SK-N-SH (cell line): Measurements from ENCODE around the gene YBX2. TPM values are rescaled to one million over a fixed set of nuclear protein-coding genes. Genes with fewer than 3 reads are reported as not detected.

Experiments used
- CTCF ChIA-PET: fragments of 300-600, 350-600 bp; formaldehyde crosslinking; extraction: SDS; loops from one replicate; lab custom pipeline; 2021; lab: Yijun Ruan, JAX
- POLR2A ChIA-PET: fragments of 350-600 bp; sonication (Branson Sonifier 250); formaldehyde crosslinking; extraction: SDS; loops from one replicate; lab custom pipeline; 2020; ENCODE audit warnings: antibody characterized with exemption, inconsistent platforms; lab: Yijun Ruan, JAX
- DNase-seq: peaks from one replicate; pipeline ENCODE4 v3.0.0; 2012
- H2AFZ ChIP-seq: fragments of 200-600 bp; sonication (generic); 2 replicates; pipeline ENCODE4 v1.8.1; 2016; ENCODE audit warnings: antibody characterized with exemption, mild to moderate bottlenecking, low read depth
- H3F3A ChIP-seq: fragments of 200-600 bp; sonication (generic); replicated peaks from 2 replicates; pipeline ENCODE3; 2016; ENCODE audit warnings: antibody characterized with exemption, mild to moderate bottlenecking; ENCODE audit not compliant: insufficient read depth
- H3K27ac ChIP-seq, 2 experiments: fragments of 200-500 bp in 1 of 2; fragments of 200-600 bp in 1 of 2; sonication (Bioruptor generic) in 1 of 2; sonication (generic), shearing (Covaris generic) in 1 of 2; 2 replicates each; pipeline versions ENCODE4 v1.5.1 to v1.6.1; 2014 to 2016; ENCODE audit warnings: low read depth in 2 of 2, inconsistent platforms in 1 of 2, low read length in 1 of 2, mild to moderate bottlenecking in 1 of 2, mixed read lengths in 1 of 2
- H3K27me3 ChIP-seq: fragments of 200-600 bp; sonication (generic), shearing (Covaris generic); 2 replicates; pipeline ENCODE4 v1.6.1; 2016; ENCODE audit warnings: mixed run types; ENCODE audit not compliant: insufficient read depth
- H3K36me3 ChIP-seq, 2 experiments: fragments of 200-500 bp in 1 of 2; fragments of 200-600 bp in 1 of 2; sonication (Bioruptor generic) in 1 of 2; sonication (generic) in 1 of 2; replicated peaks in 1 of 2; 2 replicates each; pipeline versions ENCODE3 to v1.5.1; 2014 to 2016; ENCODE audit warnings: low read length in 1 of 2, mild to moderate bottlenecking in 1 of 2; ENCODE audit not compliant: insufficient read depth in 2 of 2, control insufficient read depth in 1 of 2
- H3K4me1 ChIP-seq, 2 experiments: fragments of 200-500 bp in 1 of 2; fragments of 200-600 bp in 1 of 2; sonication (Bioruptor generic) in 1 of 2; sonication (generic), shearing (Covaris generic) in 1 of 2; 2 replicates each; pipeline versions ENCODE4 v1.5.1 to v1.6.1; 2014 to 2016; ENCODE audit warnings: low read depth in 1 of 2, low read length in 1 of 2, mixed run types in 1 of 2; ENCODE audit not compliant: insufficient read depth in 2 of 2, control insufficient read depth in 1 of 2
- H3K4me2 ChIP-seq: fragments of 200-600 bp; sonication (generic), shearing (Covaris generic); 2 replicates; pipeline ENCODE4 v1.6.1; 2017; ENCODE audit warnings: mixed run types
- H3K4me3 ChIP-seq, 2 experiments: fragments of 200-500 bp in 1 of 2; fragments of 200-600 bp in 1 of 2; sonication (Bioruptor generic) in 1 of 2; sonication (generic), shearing (Covaris generic) in 1 of 2; 2 replicates each; pipeline versions ENCODE4 v1.5.1 to v1.8.1; 2014 to 2016; ENCODE audit warnings: low read depth in 2 of 2, inconsistent platforms in 1 of 2, low read length in 1 of 2, mild to moderate bottlenecking in 1 of 2, mixed read lengths in 1 of 2, moderate library complexity in 1 of 2
- H3K79me2 ChIP-seq: fragments of 200-600 bp; sonication (generic); 2 replicates; pipeline ENCODE4 v1.8.1; 2017; ENCODE audit warnings: mild to moderate bottlenecking; ENCODE audit not compliant: insufficient read depth
- H3K9ac ChIP-seq: fragments of 200-600 bp; sonication (generic); 2 replicates; pipeline ENCODE4 v1.6.1; 2017; ENCODE audit warnings: mixed run types
- H3K9me2 ChIP-seq: fragments of 200-600 bp; sonication (generic); 2 replicates; pipeline ENCODE4 v1.6.1; 2017; ENCODE audit warnings: mixed run types
- H3K9me3 ChIP-seq: fragments of 200-600 bp; sonication (generic); 2 replicates; pipeline ENCODE4 v1.6.1; 2017; ENCODE audit warnings: mixed run types, mild to moderate bottlenecking, moderate library complexity
- H4K20me1 ChIP-seq: fragments of 200-600 bp; sonication (generic); 2 replicates; pipeline ENCODE4 v1.6.1; 2017; ENCODE audit warnings: mild to moderate bottlenecking, mixed run types; ENCODE audit not compliant: insufficient read depth
- ELF1 ChIP-seq: IDR thresholded peaks from 2 replicates; pipeline ENCODE4 v1.4.0; 2012
- EP300 ChIP-seq, 2 experiments: IDR thresholded peaks; 2 replicates each; pipeline versions ENCODE4 v1.4.0 to v1.6.1; 2012; ENCODE audit warnings: borderline replicate concordance in 1 of 2, low read depth in 1 of 2, low read length in 1 of 2
- EZH2phosphoT487 ChIP-seq: fragments of 200-600 bp; sonication (generic); IDR thresholded peaks from 2 replicates; pipeline ENCODE4 v1.6.1; 2017; ENCODE audit warnings: low read depth, mixed run types, mild to moderate bottlenecking, antibody characterized with exemption, moderate library complexity, borderline replicate concordance
- FOXM1 ChIP-seq: IDR thresholded peaks from 2 replicates; pipeline ENCODE4 v1.4.0; 2012; ENCODE audit warnings: low read depth, mild to moderate bottlenecking
- GATA2 ChIP-seq: sonication (generic); formaldehyde crosslinking; IDR thresholded peaks from 2 replicates; pipeline ENCODE4 v1.5.0; 2020; ENCODE audit warnings: mild to moderate bottlenecking, missing genetic modification reagents
- MEF2A ChIP-seq: IDR thresholded peaks from 2 replicates; pipeline ENCODE4 v1.4.0; 2012; ENCODE audit warnings: low read depth, borderline replicate concordance
- MXI1 ChIP-seq: IDR thresholded peaks from 2 replicates; pipeline ENCODE4 v1.6.1; 2012; ENCODE audit warnings: mild to moderate bottlenecking, low read depth, low read length, improper control_type of control experiment
- NFIC ChIP-seq: IDR thresholded peaks from 2 replicates; pipeline ENCODE4 v1.4.0; 2012; ENCODE audit warnings: borderline replicate concordance
- POLR2AphosphoS5 ChIP-seq: IDR thresholded peaks from 2 replicates; pipeline ENCODE4 v1.6.1; 2012; ENCODE audit warnings: low read depth, low read length
- RAD21 ChIP-seq: IDR thresholded peaks from 2 replicates; pipeline ENCODE4 v1.6.1; 2012; ENCODE audit warnings: mild to moderate bottlenecking, low read length
- RCOR1 ChIP-seq: fragments of 150-350 bp; IDR thresholded peaks from 2 replicates; pipeline ENCODE4 v1.6.1; 2017; ENCODE audit warnings: antibody characterized with exemption, low read length
- SIN3A ChIP-seq: IDR thresholded peaks from 2 replicates; pipeline ENCODE4 v1.6.1; 2012; ENCODE audit warnings: low read depth, mild to moderate bottlenecking, low read length, moderate library complexity, borderline replicate concordance
- SMC3 ChIP-seq: IDR thresholded peaks from 2 replicates; pipeline ENCODE4 v1.6.1; 2012; ENCODE audit warnings: low read depth, low read length, improper control_type of control experiment
- TAF1 ChIP-seq: IDR thresholded peaks from 2 replicates; pipeline ENCODE4 v1.6.1; 2012; ENCODE audit warnings: low read depth, mild to moderate bottlenecking, low read length, moderate library complexity, borderline replicate concordance
- TCF12 ChIP-seq: IDR thresholded peaks from 2 replicates; pipeline ENCODE4 v1.4.0; 2012
- WGBS: methylation state at CpG from one replicate; pipeline ENCODE4 v1.1.6; 2017; ENCODE audit warnings: low lambda C conversion rate; 5-methylcytosine and 5-hydroxymethylcytosine counted together
- polyA plus RNA-seq, 3 experiments: library from polyadenylated mRNA; depleted of rRNA; stranded (reverse); fragments of >200 nt; gene quantifications; 2 replicates each; pipeline ENCODE4 v1.2.3, GENCODE V29; 2012
- TF ChIP-seq, protein P1 (sequence below): IDR thresholded peaks from 2 replicates; pipeline ENCODE4 v1.4.0; 2012; ENCODE audit warnings: low read depth
- TF ChIP-seq, protein P2 (sequence below): fragments of 200-600 bp; sonication (generic); IDR thresholded peaks from 2 replicates; pipeline ENCODE4 v1.6.1; 2017; ENCODE audit warnings: antibody characterized with exemption, mild to moderate bottlenecking, moderate library complexity

Gene YBX2
- polyA plus RNA-seq, 1 of the 3 experiments (the other 2 are of a cell fraction): 0.54 TPM

DNA sequence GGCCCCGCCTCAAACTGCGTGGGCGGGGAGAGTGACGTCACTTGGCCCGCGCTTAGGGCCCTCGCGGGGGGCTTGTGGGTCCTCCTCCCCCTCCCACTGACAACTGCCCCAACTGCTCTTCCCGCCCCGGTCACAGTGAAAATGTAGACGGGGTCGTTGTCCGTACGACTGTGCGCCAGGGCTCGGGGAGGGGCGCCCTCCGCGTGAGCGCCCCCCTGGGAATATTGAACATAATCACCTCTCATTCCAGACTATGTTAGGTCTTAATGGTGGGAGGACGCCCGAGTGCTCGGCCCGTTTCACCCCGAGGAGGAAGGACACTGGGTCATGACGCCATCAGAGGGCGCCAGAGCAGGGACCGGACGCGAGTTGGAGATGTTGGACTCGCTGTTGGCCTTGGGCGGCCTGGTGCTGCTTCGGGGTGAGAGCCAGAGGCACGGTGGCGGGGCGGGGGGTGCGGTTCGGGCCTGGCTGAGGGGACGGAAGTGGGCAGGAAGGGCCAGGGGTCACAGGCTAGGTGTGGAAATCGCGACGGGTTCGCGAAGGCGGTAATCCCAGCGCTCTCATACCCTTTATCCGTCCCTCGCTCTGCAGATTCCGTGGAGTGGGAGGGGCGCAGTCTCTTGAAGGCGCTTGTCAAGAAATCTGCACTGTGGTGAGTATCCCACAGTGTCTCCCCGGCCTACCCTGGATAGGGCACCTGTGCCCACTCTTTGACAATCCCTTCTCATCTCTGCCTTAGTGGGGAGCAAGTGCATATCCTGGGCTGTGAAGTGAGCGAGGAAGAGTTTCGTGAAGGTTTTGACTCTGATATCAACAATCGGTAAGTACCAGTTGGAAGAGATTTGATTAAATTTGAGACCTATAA is 42.0 kb downstream of the YBX2 start, which contains the start of gene ELP5:
Gene ELP5 (plus strand): TSS at position 40 of the 868 bp plus-strand sequence. CDS start 336 bp downstream, at position 376.
- H2AFZ ChIP-seq: peak within 1 kb of the TSS; percentile 91
- TF ChIP-seq FOXM1 (no peak), POLR2AphosphoS5 (no peak), RAD21 (peak; percentile 38), MEF2A (no peak), TCF12 (0 out of 2 replicates have a peak, but pooled peaks have one; percentile 13), NFIC (no peak), GATA2 (no peak; the same call in 1 of the 2 replicates), MXI1 (peak; percentile 48), SIN3A (0 out of 2 replicates have a peak, but pooled peaks have one; percentile 17), RCOR1 (0 out of 2 replicates have a peak, but pooled peaks have one; percentile 5), EZH2phosphoT487 (no peak), TAF1 (0 out of 2 replicates have a peak, but pooled peaks have one; percentile 68), EP300 (IDR thresholded peaks at IDR 0.05; ENCODE audit: borderline replicate concordance in 1 of 2, low read depth in 1 of 2, low read length in 1 of 2) (peak in 1 of 2 experiments; percentile 2; a peak in 1 of 4 replicates), ELF1 (peak; percentile 60), SMC3 (peak; percentile 39)
- TF ChIP-seq, protein P1, sequence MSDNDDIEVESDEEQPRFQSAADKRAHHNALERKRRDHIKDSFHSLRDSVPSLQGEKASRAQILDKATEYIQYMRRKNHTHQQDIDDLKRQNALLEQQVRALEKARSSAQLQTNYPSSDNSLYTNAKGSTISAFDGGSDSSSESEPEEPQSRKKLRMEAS: peak; percentile 75; the same call in 1 of the 2 replicates
- TF ChIP-seq, protein P2, sequence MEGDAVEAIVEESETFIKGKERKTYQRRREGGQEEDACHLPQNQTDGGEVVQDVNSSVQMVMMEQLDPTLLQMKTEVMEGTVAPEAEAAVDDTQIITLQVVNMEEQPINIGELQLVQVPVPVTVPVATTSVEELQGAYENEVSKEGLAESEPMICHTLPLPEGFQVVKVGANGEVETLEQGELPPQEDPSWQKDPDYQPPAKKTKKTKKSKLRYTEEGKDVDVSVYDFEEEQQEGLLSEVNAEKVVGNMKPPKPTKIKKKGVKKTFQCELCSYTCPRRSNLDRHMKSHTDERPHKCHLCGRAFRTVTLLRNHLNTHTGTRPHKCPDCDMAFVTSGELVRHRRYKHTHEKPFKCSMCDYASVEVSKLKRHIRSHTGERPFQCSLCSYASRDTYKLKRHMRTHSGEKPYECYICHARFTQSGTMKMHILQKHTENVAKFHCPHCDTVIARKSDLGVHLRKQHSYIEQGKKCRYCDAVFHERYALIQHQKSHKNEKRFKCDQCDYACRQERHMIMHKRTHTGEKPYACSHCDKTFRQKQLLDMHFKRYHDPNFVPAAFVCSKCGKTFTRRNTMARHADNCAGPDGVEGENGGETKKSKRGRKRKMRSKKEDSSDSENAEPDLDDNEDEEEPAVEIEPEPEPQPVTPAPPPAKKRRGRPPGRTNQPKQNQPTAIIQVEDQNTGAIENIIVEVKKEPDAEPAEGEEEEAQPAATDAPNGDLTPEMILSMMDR: peak; percentile 46
- peak within 1 kb of the TSS; percentile 95 for H3K4me2 ChIP-seq
- CTCF ChIA-PET: interaction anchor here (1.0 to 1.6 kb wide), 4 partner anchors 9 to 207 kb away, joined by 3 to 14 read pairs (median 4); no protein-coding TSS in a partner anchor
- POLR2A ChIA-PET: interaction anchor here (1.1 to 1.6 kb wide), 3 partner anchors 10 to 31 kb away, joined by 6 to 7 read pairs (median 6); partner anchors contain the start of genes GABARAP and PHF23
- no peaks in the 10 kb centered on the region for H3K9me3 ChIP-seq
- H3K79me2 ChIP-seq: peaks cover 56% of the 10 kb centered on the region
- H3K9me2 ChIP-seq: no peaks in the 10 kb centered on the region
- H3K4me3 ChIP-seq: peak within 1 kb of the TSS; percentile 81 to 95
- H3K4me1 ChIP-seq: peaks cover 9 to 23% of the 10 kb centered on the region in 2 experiments; a peak in 3 of 4 replicates
- under 1% methylated on average over 24 of the region's 55 CpGs for WGBS
- H3K27me3 ChIP-seq: no peaks in the 10 kb centered on the region
- peak within 1 kb of the TSS; percentile 97 to 99 for H3K27ac ChIP-seq
- H3K9ac ChIP-seq: peak within 1 kb of the TSS; percentile 94
- peaks cover 12% of the 10 kb centered on the region for H3F3A ChIP-seq
- DNase-seq: peak; percentile 91
- H4K20me1 ChIP-seq: no peaks in the 10 kb centered on the region
- peaks cover 13 to 17% of the 10 kb centered on the region in 2 experiments for H3K36me3 ChIP-seq
